Ovary (tissue), 9 donors: ENCODE measurements around the gene SCAMP4. TPM values are rescaled to one million over a fixed set of nuclear protein-coding genes. Genes with fewer than 3 reads are reported as not detected.
"Not testable (repeated sequence)": the region's sequence is repeated elsewhere in the genome, so short reads cannot be mapped to it uniquely, and the experiment has no call there.

ENCODE experiments used
- DNase-seq, 5 donors: peaks; one replicate each; pipeline ENCODE4 v3.0.0-alpha.2; 2019 to 2020
- H3K27ac ChIP-seq, 2 donors: fragments of 200-600 bp; one replicate each; pipeline versions ENCODE4 v1.5.1 to v1.8.0; 2019 to 2022
- H3K27me3 ChIP-seq: fragments of 200-600 bp; one replicate; pipeline ENCODE4 v1.8.0; 2022
- H3K36me3 ChIP-seq: fragments of 200-600 bp; sonication (generic); one replicate; pipeline ENCODE4 v1.5.1; 2019
- H3K4me1 ChIP-seq: one replicate; pipeline ENCODE4 v1.8.1; 2013; ENCODE audit warnings: mild to moderate bottlenecking, moderate library complexity; ENCODE audit not compliant: insufficient read depth
- H3K4me3 ChIP-seq: fragments of 200-600 bp; sonication (generic); one replicate; pipeline ENCODE4 v1.5.1; 2017
- H3K9me3 ChIP-seq, 2 donors: fragments of 200-600 bp in 1 of 2; sonication (generic) in 1 of 2; one replicate each; pipeline versions ENCODE4 v1.5.1 to v1.8.1; 2013 to 2019; ENCODE audit warnings: mild to moderate bottlenecking in 1 of 2, moderate library complexity in 1 of 2
- EP300 ChIP-seq: sonication (generic); formaldehyde crosslinking; IDR thresholded peaks from one replicate; pipeline ENCODE4 v1.6.1; 2017; ENCODE audit warnings: antibody characterized with exemption
- POLR2A ChIP-seq: fragments of 450-650 bp; IDR thresholded peaks from one replicate; pipeline ENCODE4 v1.6.1; 2017; ENCODE audit warnings: antibody characterized with exemption, mild to moderate bottlenecking, moderate library complexity
- WGBS, 3 donors: extraction: QIAGEN DNeasy Blood & Tissue Kit in 1 of 3; methylation state at CpG; one replicate each; pipeline versions ENCODE4 v1.1.5 to v1.1.7; 2013 to 2017; 5-methylcytosine and 5-hydroxymethylcytosine counted together
- intact Hi-C, 4 donors: fragments of 100-400 bp; cut with DNase I; formaldehyde crosslinking; loops; one replicate each; pipeline versions ENCODE4 v1.11.0 to v1.15.1; 2022 to 2023
- polyA plus RNA-seq, 2 donors: library from polyadenylated mRNA; stranded (reverse); fragments of 200-250 nt in 1 of 2; fragments of 350-450 nt in 1 of 2; fragmentation: Illumina TruSeq in 1 of 2; extraction: RNeasy Lipid Tissue Mini Kit (QIAGEN cat#74804) in 1 of 2; gene quantifications; one replicate each; pipeline ENCODE4 v1.2.3, GENCODE V29; 2013 to 2014
- total RNA-seq, 7 donors: library from RNA; depleted of rRNA in 2 of 7; stranded (reverse); fragments of >200 nt in 2 of 7; fragmentation: NEBNext Ultra II Directional in 3 of 7; extraction: Animal tissue kit (Norgen Biotek cat#: 25700) in 3 of 7; gene quantifications; one replicate each; pipeline versions ENCODE4 v1.1.0 to v1.2.4, GENCODE V29; 2016 to 2023
- TF ChIP-seq, protein P1 (sequence below), 3 donors: fragments of 450-650 bp in 2 of 3; fragments of 200-600 bp in 1 of 3; IDR thresholded peaks; one replicate each; pipeline versions ENCODE4 v1.5.1 to v1.8.0; 2016 to 2022; ENCODE audit warnings: antibody characterized with exemption in 3 of 3, mild to moderate bottlenecking in 1 of 3
- donor health status: DM: no; HTN: no; CAD: no; lungs with moderate emphysema.
- donor health status: DM: no; HTN: no; CAD: no.
- donor health status: Bipolar disorder and iron deficiency.
- donor health status: DM: yes; HTN: yes; CAD: no.
- donor health status: DM: no; HTN: no; CAD: no.
- donor health status: DM: yes; HTN: yes; CAD: no.

SCAMP4 gene
- total and polyA plus RNA-seq, 9 donors = 11.7 to 87.0 (median 56.5) TPM

DNA sequence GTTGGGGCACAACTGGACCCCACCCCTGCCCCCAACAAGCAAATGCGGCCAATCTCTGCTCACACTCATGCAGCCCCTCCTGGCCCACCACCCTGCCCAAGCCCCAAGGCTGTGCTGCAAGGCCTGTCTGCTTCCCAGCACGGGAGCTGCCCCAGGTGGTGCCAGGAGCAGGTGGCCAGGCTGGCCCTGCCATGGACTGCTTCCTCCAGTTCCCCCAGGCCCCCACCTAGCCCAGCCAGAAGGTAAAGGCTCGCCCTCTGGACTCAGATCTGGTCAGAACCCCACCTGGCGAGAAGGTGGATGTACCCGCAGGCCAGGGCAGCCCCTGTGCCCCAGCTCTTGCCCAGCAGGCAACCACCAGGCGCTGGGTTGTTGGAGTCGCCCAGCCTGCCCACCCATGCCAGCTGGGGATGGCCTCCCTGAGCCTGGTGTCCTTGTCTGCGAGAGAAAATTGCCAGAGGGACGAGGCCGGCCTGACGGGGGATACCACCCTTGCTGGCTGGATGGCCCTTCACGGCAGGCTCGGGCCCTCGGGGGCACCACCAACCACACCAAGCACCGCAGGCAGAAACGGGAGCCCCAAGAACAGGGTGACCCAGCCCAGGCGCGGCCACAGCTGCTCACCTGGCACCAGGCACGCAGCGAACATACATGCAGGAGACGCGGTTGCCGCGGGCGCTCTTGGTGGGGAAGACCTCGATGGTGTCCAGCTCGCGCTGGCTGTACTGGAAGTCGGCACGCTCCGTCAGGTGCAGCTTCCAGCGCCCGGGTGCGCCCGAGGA lies 24.4 kb upstream of the SCAMP4 start:
- no peaks in the 10 kb centered on the region for H3K36me3 ChIP-seq
- WGBS, 3 donors = 83 to 90% (median 85%) methylated on average over 17 to 28 of the region's 35 CpGs
- intact Hi-C loops = no loop called here
- no peaks in the 10 kb centered on the region for H3K27me3 ChIP-seq
- H3K9me3 ChIP-seq = no peaks in the 10 kb centered on the region
- H3K4me3 ChIP-seq = no peak overlapping the region
- TF ChIP-seq, protein P1, sequence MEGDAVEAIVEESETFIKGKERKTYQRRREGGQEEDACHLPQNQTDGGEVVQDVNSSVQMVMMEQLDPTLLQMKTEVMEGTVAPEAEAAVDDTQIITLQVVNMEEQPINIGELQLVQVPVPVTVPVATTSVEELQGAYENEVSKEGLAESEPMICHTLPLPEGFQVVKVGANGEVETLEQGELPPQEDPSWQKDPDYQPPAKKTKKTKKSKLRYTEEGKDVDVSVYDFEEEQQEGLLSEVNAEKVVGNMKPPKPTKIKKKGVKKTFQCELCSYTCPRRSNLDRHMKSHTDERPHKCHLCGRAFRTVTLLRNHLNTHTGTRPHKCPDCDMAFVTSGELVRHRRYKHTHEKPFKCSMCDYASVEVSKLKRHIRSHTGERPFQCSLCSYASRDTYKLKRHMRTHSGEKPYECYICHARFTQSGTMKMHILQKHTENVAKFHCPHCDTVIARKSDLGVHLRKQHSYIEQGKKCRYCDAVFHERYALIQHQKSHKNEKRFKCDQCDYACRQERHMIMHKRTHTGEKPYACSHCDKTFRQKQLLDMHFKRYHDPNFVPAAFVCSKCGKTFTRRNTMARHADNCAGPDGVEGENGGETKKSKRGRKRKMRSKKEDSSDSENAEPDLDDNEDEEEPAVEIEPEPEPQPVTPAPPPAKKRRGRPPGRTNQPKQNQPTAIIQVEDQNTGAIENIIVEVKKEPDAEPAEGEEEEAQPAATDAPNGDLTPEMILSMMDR (IDR thresholded peaks at IDR 0.05) = no peak
- TF ChIP-seq EP300 (no peak), POLR2A (no peak)
- H3K27ac ChIP-seq = no peak overlapping the region
- peak in 1 of 5 donors; percentile 30 for DNase-seq
- peaks cover 20% of the 10 kb centered on the region for H3K4me1 ChIP-seq

DNA sequence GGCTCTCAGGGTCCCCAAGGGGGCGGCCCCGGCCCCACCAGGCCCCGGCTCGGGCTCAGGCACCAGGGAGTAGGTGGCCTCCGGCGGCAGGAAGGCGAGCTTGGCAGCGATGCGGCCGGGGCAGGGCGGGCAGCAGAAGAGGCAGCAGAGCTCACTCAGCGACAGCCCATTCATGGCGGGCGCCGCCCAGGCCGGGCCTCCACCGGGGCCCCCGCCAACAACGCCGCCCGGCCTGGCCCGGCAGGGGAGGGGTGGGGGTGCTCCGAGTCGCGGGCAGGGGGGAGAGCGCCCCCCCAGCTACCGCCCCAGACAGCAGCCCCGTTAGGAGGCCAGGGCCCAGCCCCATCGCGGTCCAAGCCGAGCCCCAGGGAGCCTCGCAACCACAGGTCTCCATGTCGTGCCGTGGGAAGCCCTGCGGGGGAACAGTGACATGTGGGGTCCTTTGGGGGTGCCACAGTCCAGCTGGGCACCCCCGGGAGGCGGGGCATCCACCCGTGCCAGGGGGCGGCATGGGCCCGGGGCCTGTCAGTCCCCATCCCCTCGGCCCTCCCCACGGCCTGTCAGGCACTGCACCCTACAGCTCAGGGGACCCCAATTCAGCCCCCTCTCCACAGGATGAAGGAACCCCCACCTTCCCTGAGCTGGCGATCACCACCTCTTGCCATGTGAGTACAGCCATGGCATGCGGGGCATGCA lies 23.7 kb upstream of the SCAMP4 start:
- intact Hi-C loops, H3K4me3 ChIP-seq, H3K27ac ChIP-seq, H3K9me3 ChIP-seq, H3K27me3 ChIP-seq, H3K36me3 ChIP-seq, DNase-seq: not testable (repeated sequence)
- H3K4me1 ChIP-seq = peaks cover 23% of the 10 kb centered on the region
- 70 to 79% (median 71%) methylated on average over 15 to 39 of the region's 44 CpGs for WGBS, 3 donors

DNA sequence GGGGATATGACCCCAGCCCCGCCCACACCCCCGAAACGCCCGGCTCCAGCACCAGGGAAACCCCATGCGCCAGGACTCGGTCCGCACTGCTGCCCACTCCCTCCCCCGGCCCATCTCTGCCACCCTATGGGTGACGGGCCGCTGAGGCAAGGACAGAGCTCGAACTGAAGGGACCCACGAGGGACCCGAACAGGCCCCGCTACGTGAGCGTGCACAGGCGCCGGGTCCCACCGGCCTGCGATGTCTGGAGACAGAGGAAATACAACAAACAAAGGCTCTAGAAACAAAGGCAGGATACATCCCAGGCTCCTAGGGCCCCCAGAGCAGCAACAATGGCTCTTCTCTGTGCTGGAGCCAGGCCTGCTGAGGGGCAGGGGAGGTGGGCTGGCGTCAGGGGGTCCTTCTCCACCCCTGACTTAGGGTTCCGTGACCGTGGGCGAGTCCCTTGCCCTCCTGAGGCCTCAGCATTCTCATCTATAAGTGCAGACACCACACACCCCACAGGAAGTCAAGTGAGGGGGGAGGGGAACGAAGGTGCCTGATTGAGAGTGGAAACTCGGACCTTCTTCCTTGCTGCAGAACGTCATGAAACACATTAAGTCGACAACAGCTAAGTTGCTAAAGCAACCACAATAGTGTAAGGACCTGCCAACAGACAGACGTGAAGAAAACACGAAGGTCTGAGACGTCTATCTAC lies 23.0 kb upstream of the SCAMP4 start:
- no peak for TF ChIP-seq EP300
- TF ChIP-seq POLR2A = no peak
- TF ChIP-seq, protein P1 (IDR thresholded peaks at IDR 0.05) = no peak
- intact Hi-C loops = no loop called here
- no peak overlapping the region for H3K4me3 ChIP-seq
- peak in 1 of 5 donors; percentile 34 for DNase-seq
- H3K36me3 ChIP-seq = no peaks in the 10 kb centered on the region
- H3K27me3 ChIP-seq = no peaks in the 10 kb centered on the region
- H3K9me3 ChIP-seq = no peaks in the 10 kb centered on the region
- no peak overlapping the region for H3K27ac ChIP-seq
- 71 to 78% (median 75%) methylated on average over 29 to 31 of the region's 31 CpGs for WGBS, 3 donors
- peaks cover 24% of the 10 kb centered on the region for H3K4me1 ChIP-seq

DNA sequence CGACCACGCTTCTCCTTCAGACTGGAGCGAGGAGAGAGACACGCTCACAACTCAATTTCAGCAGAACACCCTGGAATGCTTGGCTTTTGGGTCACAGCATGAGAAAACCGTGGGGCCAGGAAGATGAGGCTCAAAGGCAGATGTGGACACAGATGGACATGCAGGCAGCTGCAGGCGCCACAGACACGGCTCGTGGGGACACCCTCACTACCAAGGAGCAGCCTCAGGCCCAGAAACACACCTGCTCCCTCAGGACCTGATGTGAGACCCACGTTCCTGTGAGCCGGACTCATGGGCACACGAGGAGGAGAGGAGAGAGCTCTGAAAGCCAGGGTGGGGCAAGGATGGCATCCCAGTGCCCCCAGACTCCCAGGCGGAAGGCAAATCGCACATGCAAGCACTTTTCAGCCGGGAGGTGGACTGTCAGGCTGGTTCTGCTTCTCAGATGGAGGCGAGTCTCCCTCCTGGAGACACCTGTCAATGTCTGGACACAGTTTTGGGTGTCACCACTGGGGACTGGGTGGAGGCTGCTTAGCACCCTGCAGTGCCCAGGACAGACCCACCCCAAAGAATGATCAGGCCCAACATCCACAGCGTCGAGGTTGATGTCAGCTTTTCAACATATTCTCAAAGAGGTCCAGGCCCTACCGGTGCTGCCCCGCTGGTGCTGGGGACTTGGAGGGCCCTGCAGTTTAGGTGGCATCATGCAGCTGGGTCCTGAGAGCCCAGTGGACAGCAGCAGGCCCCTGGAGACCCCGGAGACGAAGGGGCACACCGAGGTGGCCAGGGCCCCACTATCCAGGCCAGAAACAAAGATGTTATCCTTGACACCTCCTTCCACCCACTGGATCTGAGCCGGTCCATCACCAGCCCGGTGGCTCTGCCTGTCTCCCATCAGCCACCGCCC lies 22.2 kb upstream of the SCAMP4 start:
- peaks cover 27% of the 10 kb centered on the region for H3K4me1 ChIP-seq
- TF ChIP-seq, protein P1 (IDR thresholded peaks at IDR 0.05) = no peak
- TF ChIP-seq EP300 (no peak), POLR2A (no peak)
- no peak overlapping the region for H3K4me3 ChIP-seq
- no peak for DNase-seq
- H3K36me3 ChIP-seq = no peaks in the 10 kb centered on the region
- 64 to 70% (median 65%) methylated on average over 25 of the region's 25 CpGs for WGBS, 3 donors
- no peaks in the 10 kb centered on the region for H3K27me3 ChIP-seq
- H3K9me3 ChIP-seq = no peaks in the 10 kb centered on the region
- H3K27ac ChIP-seq = no peak overlapping the region
- intact Hi-C loops = no loop called here
